Measurements from ENCODE around the gene CCR4.

- no peak for TF ChIP-seq CTCF (optimal IDR thresholded peaks at IDR 0.05 in 1 of 3, IDR thresholded peaks at IDR 0.05 in 1 of 3, conservative IDR thresholded peaks at IDR 0.05 in 1 of 3; ENCODE audit: extremely low read depth in 1 of 3, insufficient read depth in 2 of 3, low read length in 3 of 3)
- no peak for TF ChIP-seq EZH2 (IDR thresholded peaks at IDR 0.05; ENCODE audit: low read length)
Observed at GRCh38 chr3:32950516-32950915, 928 bp upstream of the CCR4 start.

All from keratinocyte (primary cell).